HG02870 (cell line): ENCODE data around the gene ARFGAP1.

Experiments
- ATAC-seq: cut with Tn5 transposase; IDR thresholded peaks from one replicate; pipeline ENCODE4 v1.9.1; 2021; ENCODE audit warnings: mild to moderate bottlenecking, moderate library complexity; ENCODE audit not compliant: unreplicated experiment

ARFGAP1 gene

DNA sequence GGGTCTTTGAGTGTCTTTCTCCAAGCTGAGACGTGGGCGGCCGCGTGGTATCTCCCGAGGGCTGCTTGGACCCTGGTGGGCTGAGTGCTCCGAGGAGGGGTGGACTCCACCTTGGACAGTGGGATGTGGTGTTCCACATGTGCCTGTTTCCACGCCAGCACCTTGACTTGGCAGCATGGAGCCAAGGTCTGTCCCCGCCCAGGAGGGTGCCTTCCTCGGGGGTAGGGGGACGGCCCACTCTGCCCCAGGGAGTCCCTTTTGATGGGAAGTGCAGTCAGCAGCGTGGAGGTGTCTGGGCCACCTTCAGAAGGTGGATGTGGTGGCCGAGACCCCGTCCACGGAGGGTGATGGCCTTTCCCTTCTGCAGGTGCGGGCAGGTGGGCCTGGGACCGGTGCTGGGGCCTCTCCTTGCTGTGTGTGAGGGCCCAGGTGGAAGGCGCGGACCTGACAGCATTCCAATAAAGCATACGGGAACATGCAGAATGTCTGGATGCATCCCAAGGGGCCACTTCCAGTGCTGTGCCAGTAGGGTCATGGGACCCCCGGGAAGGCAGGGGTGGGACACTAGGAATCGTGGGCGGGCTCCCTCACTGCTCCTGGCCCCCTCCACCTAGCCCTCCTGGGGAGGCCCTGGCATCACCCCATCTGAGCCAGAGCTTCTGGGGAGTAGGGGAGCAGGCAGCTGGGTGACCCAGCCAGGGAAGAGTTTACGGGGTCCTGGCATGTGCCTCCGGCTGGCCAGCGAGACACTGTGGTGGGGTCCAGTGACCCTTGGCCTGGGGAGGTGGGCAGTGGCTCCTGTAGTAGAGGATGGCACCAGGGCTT is 16.9 kb downstream of the ARFGAP1 start:
- ATAC-seq: no peak

DNA sequence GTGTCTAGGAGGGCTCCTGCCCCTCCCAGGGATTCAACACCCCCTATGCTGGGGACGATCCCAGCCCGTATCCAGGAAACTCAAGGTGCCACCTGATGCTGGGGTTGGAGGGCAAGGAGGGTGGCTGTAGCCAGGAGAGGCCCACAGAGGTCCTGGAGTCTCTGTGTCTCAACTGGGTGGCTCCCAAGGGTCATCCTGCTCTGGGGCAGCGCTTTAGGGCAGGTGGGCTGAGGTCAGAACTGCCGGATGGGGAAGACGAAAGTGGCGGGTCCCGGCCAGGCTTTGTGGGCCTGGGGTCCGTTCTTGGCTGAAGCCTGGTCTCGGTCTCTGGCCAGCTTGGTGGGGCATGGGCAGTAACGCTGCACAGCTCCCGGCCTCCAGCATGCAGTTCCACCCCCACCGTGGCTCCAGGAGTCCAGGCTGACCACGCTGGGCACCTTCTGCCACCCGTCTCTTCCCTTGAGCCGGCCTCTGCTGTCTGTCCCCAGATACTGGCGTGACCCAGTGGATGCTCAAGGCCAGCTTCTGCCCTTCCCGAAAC is 17.6 kb downstream of the ARFGAP1 start:
- ATAC-seq: no peak

DNA sequence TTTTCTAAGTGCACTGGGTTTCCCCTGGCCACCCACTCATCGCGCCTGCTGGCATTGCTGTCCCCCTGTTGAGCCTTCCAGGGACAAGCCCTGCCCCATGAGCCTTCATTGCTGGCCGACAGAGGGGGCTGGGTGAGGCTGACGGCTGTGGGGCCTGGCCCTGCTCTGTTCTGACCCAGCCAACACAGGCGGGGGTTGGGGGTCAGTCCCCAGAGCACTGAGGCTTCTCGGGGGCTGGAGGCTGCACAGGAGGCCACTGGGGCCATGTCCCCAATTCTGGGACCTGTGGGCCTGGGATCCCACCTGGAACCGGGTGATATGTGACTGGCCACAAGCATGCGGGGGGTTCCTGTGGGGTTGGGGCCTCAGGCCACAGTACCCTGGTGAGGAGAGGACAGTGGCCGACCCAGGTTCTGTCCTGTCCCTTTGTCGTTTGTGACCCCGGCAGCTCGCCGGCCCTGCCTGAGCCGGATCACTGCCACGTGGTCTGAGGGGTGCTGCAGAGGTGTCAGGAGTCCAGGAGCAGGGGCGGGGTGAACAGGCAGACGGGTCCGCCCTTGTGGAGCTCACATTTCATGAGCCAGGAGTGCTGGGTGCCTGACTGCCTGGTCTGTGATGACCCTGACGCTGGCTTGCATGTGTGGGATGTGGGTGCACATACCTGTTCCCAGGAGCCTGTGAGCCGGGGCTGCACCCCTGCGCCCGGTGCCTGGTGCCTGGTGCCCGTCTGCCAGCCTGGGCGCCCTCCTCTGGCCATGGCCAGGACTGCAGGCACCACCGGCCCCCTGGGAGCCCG is 18.3 kb downstream of the ARFGAP1 start:
- ATAC-seq: no peak

- ATAC-seq: no peak
Observed at GRCh38 chr20:63291811-63292210, 19.2 kb downstream of the ARFGAP1 start.

DNA sequence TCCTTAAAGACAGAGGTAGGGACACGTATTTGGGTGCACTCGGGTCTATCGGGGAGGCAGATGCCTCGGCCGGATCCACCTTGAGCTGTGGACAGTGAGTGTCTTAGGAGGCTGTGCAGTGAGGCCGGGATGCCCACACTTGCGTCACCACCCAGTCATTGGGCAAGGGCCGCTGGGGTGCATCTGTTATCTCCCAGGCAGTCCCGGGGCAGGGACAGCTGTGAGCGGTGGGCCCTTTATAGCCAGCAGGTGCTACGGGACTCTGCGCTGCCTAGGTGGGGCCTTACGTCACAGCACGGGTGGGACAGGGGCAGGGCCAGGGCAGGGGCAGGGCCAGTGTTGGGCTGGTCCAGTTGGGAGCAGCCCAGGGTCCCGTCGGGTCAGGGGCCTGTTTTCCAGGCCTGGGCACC is 19.7 kb downstream of the ARFGAP1 start:
- ATAC-seq: no peak

- no peak for ATAC-seq
Observed at GRCh38 chr20:63292904-63293303, 20.3 kb downstream of the ARFGAP1 start, which contains the start of gene COL20A1. Gene COL20A1 (plus strand): TSS chr20:63293186. CDS start chr20:63295108, 1,922 bp downstream.

DNA sequence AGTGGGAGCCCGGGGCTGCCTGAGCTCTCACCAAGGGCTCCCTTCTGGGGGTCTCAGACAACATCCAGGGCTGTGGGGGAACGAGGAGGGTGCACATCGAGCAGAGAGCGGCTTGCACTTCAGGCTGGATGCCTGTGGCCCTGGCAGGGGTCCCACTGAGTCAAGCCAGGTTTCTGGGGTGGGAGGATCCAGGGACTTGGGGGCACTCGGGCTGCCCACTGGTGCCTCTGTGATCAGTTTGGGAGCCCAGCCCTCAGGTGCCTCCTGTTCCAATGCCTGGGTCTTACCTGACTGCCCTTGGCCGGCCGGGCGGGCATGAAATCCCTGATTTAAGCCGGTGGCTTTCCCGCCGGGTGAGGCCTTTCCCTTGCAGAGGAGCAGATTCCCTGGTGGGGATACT is 20.8 kb downstream of the ARFGAP1 start:
- ATAC-seq: no peak

DNA sequence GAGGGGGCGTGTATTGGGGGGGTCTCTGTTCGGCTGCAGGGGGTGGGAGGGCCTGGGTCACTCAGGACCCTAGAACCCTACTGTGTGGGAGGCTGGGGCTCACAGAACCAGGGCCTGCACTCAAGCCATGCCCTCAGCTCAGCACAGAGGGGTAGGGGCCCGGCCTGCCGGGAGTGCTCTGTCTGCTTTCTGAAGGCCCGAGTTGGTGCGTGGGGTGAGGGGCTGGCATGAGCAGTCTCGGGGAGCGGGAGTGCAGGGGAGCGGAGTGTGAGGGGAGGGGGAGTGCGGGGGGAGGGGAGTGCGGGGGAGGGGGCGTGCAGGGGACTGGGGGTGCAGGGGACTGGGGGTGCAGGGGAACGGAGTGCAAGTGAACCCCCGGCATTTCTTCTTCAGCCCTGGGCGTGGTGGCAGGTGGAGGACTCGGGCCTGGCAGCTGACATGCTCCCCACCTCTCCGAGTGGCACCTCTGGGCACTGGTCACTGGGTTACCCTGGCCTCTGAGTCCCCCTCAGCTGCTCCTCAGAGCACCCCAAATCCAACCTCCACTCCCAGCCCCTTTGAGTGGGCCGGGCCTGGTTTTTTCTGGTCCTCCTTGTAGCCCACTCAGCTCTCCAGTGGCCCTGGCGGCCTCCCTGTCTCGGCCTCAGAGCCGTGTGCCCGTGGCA is 21.4 kb downstream of the ARFGAP1 start:
- ATAC-seq: no peak

GRCh38 chr20:63294536-63294900 is 21.9 kb downstream of the ARFGAP1 start:
- ATAC-seq: no peak

DNA sequence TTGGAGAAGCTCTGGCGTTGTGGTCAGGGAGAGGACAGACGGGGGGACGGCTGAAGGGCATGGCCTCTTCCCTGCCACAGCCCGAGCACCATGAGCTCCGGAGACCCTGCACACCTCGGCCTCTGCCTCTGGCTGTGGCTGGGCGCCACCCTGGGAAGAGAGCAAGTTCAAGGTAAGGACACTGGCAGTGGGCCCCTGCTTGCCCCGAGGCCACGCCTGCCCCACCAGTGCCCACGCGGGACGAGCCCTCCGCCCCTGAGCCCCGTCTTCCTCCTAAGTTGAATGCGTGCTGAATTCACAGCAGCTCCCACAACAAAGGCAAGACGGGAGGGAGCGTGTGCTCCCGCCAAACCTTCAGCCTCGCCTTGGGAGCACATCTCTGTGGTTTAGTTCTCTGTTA is 22.4 kb downstream of the ARFGAP1 start:
- ATAC-seq: no peak

DNA sequence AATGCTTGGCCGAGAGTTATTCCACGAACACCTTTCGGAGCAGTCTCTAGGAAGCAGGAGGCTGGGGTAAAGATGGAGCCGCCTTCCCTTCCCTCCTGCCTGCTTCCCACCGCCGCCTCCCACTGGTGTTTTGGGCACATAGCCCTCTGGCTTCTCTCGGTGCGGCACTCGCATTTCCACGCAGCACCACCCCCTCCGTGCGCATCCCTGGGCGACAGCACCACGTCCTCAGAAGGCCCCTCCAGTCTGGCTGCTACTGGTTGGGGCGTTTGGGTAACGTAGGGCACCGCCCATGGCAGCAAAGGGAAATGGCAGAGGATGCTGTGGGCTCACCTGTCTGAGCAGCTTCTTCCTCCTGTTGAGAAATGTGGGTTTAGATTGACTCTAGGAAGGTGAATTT is 22.8 kb downstream of the ARFGAP1 start:
- no peak for ATAC-seq

DNA sequence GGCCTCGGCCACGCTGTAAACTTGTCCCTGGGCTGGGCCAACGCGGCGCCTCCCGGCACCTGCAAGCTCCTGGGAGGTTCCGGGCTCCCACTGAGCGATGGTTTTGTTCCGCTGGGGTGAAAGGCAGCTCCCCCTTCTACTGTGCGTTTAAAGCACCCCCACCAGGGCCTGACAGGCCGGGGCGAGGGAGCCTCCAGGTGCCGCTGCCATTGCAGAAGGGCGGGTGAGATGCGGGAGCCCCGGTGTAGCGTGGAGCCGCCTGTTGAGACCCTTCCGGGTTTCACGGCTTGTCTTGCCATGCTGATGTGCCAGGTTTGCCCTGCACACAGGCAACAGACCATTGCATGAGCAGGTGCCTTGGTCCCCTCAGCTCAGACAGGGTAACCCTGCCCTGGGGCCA is 23.2 kb downstream of the ARFGAP1 start:
- ATAC-seq: no peak

DNA sequence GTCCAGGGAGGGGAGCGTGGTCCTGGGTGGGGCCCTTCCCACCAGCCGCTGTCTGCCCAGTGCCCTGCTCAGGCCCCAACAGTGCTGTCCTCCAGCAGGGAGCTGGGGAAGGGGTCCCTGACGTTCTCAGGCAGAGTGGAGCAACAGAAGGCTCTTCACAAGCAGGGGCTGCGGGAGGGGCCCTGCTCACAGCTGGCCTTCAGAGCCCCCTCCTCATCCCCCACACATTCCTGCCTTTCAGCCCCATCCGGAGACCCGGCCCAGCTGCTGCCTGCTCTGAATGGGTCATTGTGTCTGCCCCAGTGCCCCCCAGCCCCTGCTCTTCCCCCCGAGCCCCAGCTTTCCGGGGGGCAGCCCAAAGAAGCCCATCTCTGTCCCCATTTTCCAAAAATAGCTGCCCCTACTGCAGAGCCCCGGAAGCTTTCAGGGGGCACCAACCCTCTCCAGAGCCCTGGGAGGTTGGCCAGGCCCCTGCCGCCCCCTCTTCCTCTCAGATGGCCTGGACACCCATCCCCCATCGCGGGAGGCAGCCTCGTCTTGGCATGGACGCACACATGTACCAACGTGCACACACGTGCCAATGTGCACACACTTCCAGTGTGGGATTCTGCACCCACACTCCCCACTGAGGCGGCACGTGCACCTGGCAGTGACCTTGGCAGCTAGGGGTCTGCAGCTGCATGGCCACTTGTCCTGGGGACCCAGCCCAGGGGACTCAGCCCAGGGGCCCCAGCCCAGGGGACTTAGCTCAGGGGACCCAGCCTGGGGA is 24.1 kb downstream of the ARFGAP1 start:
- ATAC-seq: no peak

GRCh38 chr20:63297371-63297781 is 24.8 kb downstream of the ARFGAP1 start:
- no peak for ATAC-seq

DNA sequence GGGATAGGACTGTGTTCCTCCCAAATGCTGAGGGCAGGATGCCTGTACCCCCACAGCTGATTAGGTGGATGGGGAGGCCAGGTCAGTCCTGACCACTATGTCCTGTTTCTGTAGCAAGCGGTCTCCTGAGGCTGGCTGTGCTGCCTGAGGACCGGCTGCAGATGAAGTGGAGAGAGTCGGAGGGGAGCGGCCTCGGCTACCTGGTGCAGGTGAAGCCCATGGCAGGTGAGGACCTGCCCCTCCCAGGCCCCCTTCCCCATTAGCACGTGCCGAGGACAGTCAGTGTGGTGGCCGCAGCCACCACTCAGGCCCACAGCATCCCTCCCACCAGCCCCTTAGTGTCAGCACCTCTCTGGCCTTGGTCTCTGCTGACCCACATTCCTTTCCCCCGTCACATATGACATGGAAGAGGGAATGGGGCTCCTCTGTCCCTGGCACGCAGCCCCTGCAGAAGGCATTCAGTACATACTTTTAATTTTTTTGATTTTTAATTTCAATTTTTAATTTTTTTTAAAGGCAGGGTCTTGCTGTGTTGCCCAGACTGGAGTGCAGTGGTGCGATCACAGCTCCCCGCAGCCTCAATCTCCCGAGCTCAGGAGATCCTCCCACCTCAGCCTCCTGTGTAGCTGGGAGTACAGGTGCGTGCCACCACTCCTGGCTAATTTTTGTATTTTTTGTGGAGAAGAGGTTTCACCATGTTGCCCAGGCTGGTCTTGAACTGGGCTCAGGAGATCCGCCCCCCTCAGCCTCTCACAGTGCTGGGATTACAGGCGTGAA is 25.4 kb downstream of the ARFGAP1 start:
- ATAC-seq: no peak

GRCh38 chr20:63298731-63299312 is 26.2 kb downstream of the ARFGAP1 start:
- ATAC-seq: no peak

DNA sequence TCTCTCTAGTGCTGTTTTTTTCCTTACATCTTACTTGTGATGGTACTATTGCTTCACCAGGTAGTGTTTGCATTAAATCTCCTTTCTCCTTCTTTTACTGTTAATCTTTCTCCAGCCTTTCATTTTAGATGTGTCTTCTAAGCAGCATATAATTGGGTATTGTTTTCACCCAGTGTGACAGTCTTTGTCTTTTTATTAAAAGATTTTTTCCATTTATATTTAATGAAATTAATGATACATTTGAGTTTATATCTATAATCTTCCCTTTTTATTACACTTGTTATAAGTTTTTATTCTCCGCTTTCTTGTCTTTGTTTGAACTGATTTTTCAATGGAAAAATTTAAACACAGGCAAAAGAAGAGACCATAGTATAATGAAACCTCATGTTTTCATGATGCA is 29.1 kb downstream of the ARFGAP1 start:
- no peak for ATAC-seq

GRCh38 chr20:63303095-63303666 is 30.6 kb downstream of the ARFGAP1 start:
- ATAC-seq: no peak

GRCh38 chr20:63305393-63305792 is 32.8 kb downstream of the ARFGAP1 start:
- ATAC-seq: no peak
